ENCODE measurements around the gene RUVBL2.
A peak's percentile ranks its signal among the peaks of the same experiment; 100 is the strongest.
"Not testable (repeated sequence)": the region's sequence is repeated elsewhere in the genome, so short reads cannot be mapped to it uniquely, and the experiment has no call there.

Gene RUVBL2

DNA sequence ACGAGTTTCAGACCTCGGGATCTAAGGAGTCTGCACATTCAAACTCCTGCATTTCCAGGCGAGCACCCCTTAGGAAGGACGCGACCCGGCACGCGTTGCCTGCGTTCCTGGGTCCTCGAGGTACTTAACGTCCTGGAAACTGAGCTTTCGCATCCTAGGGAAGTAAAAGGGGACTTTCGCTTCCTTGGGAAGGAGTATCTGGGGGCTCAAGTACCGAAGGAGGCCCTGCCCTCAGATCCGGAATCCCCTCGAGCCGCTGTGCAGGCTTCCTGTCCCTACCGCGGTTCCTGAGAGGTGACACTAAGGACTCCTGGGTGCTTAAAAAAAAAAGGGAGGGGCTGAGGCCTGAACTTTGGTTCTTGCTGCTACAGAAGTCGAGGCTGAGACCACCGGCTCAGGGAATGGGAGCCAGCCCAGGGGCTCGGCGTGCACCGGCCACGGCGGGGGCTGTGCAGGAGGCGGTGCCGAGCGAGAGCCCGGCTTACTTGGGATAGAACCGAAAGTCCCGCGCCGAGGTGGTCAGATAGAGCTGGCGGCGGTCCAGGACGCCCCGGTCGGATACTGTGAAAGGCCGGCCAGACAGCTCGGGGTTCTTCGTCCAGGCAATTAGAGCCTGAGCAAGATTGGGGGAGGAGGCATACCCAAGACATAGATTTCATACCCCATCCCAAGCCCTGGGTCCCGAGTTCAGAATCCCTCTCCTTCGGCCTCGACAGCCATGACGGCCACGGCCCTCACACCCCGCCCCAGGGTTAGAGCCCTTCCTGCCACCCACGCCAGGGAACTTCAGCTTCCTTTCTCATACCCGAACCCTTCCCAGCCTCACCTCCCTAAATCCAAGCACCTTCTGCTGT lies 24.9 kb downstream of the RUVBL2 start:
- not testable (repeated sequence) for DNase-seq

DNA sequence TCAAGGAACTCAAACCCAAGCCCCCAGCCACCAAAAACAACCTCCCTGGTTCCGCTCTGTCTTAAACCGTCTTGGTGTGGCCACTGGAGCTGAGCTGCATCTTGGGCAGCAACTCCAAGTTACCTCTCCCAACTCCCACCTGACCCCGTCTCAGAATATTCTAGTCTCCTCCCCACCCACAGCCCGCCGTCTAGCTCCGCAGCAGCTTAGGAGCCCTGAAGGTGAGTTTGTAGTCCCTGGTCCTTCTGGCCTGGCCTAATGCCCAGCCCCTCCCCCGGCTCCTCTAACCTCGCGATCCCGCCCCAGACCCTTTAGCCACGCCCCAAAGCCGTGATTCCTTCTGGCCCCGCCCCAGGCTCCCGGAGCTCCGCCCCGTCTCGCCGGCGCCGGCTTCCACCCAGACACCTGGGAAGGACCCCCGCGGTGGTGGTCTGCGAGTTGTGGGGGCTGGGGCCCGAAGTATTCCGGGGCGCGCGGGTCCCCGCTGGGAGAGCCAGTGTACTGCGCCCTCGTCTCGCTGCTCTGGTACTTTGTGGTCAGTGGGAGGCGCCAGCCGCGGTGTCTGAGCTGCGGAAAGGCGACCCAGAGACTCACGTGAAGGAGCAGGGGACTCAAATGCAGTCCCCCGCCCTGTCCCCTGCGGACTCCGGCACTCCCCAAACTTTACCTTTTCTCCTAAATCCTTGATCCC lies 25.7 kb downstream of the RUVBL2 start:
- DNase-seq, result peak; percentile 62 to 71

DNA sequence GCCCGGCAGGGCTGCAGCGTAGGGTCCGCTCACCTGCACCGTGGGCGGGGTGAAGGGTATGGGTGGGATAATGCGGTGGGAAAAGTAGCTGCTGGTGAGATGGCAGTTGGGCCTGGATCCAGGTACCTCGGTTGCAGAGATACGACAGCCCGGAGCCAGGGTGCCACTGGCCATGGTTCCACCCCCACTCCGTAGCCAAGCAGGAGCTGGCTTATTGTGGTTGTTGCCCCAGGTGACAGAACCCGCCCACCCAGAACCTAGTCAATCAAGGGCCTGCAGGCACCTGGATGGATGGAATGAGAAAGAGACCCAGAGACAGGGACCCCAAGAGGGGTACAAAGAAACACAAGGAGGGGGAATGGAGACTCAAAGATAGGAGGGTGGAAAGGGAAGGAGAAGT lies 26.7 kb downstream of the RUVBL2 start:
- no peak for DNase-seq

DNA sequence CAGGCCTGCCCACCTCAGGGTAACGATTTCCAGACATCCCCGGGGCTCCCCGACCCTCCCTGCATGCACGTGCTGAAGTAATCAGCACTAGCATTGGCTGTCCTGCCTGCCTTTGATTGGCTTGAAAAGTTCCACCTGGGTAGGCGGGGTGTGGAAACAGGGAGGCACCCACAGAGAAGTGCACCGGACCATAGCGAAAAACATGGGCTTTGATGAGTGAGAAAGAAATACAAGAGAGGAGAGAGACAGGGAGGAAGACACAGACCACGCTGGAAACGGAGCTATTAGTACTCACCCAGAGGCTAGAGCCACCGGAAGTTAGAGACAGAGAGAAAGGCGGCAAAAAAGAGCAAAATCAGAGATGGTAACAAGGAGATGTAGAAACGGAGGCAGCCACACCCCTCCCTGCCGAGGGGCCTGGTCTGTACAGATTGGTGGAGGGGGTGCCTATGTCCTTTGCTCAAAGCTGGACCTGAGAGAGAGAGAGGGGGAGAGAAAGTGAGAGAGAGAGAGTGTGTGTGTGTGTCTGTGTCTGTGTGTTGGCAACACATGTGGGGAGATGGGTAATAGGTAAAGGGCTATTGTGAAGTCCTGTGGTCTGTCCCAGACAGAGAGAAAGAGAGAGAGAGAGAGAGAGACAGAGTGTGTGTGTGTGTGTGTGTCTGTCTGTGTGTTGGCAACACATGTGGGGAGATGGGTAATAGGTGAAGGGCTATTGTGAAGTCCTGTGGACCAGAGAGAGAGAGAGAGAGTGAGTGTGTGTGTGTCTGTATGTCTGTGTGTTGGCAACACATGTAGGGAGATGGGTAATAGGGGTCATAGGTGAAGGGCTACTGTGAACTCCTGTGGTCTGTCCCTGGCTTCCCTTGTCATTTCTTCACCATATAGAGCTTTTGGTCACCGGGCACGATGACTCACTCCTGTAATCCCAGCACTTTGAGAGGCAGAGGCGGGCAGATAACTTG lies 27.5 kb downstream of the RUVBL2 start:
- DNase-seq, result no peak

DNA sequence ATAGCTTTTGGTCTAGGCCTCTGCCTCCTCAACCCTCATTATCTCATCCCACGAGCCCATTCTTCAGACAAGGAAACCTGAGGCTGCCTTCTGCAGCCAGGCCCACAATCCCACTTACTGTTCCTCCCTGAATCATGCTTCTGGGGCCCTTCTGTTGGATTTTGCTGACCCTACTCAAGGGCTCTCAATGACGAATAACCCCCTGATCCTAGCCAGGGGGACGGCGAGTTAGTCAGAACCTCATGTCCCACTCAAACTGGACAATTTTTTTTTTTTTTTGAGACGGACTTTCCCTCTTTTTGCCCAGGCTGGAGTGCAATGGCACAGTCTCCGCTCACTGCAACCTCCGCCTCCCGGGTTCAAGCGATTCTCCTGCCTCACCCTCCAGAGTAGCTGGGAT lies 28.4 kb downstream of the RUVBL2 start:
- DNase-seq, result no peak

DNA sequence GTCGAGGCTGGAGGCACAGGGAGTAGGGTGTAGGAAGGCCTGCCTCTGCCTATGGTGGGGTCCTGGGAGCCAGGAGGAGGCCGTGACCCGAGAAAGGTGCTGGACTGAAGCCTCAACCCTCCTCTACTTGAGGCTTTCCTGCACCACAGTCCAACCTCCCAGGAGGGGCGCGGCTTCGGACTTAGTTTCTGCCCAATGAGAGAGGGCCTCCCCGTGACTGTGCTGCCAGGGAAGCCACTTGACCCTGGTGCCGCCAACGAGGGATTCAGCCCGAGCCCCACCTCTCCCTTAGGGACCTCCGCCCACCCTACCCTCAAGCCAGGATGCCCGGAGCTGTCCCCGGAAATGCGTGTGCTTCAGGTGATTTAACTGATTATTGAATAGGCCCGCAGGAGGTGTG lies 30.5 kb downstream of the RUVBL2 start, which contains the start of gene CGB3:
TSS of gene CGB3 (minus strand) at position 101 of the 400 bp plus-strand sequence. CDS start 362 bp downstream, outside the sequence.
- DNase-seq, result not testable (repeated sequence)

DNA sequence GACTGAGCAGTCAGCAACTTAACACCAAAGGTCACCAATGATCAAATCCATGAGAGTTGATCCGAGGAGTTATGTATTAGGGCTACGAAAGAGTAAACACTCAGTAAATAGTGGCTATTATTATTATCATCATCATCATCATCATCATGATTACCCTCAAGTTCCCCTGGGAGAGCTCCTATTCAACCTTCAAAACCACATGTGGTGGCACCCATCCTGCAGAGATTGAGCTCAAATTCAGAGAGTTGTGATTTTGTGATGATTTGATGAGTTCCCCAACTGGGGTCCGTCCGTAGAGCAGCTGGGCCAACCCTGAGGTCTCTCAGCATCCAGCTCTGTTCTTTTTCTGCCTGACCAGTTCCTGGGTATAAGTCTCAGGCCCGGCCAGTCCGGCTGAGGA lies 31.4 kb downstream of the RUVBL2 start:
- DNase-seq, result not testable (repeated sequence)

DNA sequence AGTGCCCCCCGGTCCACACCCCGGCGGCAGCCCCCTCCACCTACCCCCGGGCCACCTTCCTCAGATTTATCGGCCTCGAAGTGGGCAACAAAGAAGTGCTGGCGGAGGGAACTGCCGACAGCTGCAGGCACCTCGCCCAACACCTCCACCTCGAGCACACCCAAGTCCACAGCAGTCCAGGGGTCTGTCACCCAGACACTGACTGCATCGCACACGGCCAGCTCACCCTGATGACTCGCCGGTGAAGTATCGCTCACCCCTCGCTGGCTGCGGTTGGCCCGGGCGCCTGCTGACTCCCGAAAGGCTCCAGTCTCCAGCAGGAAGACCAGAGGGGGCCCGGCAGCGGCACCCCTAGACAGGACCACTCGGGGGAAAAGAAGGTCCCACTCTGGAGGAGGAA lies 31.9 kb downstream of the RUVBL2 start:
- DNase-seq, result not testable (repeated sequence)

DNA sequence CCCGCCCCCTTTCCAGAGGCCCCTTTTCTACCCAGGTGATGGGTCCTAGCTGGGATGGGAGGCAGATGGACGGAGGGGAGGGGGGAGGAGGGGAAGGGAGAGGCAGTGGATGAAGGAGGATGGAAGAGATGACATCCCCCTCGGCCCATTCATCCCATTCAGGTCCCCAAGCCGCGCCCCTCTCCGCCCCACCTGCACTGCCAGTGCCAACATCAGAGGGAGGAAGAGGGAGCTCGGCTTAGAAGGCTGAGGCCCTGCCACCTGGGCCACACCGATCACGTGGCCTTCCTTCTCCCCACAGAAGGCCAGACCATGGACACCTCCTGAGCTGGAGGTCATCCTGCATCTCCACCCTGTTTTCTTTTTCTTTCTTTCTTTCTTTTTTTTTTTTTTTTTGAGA lies 35.0 kb downstream of the RUVBL2 start:
- not testable (repeated sequence) for DNase-seq

DNA sequence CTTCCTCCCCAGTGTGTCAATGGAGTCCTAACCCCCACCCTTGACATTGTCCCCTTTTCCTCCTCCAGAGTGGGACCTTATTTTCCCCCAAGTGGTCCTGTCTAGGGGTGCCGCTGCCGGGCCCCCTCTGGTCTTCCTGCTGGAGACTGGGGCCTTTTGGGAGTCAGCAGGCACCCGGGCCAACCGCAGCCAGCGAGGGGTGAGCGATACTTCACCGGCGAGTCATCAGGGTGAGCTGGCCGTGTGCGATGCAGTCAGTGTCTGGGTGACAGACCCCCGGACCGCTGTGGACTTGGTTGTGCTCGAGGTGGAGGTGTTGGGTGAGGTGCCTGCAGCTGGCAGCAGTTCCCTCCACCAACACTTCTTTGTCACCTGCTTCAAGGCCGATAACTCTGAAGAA lies 36.1 kb downstream of the RUVBL2 start:
- DNase-seq, result not testable (repeated sequence)

DNA sequence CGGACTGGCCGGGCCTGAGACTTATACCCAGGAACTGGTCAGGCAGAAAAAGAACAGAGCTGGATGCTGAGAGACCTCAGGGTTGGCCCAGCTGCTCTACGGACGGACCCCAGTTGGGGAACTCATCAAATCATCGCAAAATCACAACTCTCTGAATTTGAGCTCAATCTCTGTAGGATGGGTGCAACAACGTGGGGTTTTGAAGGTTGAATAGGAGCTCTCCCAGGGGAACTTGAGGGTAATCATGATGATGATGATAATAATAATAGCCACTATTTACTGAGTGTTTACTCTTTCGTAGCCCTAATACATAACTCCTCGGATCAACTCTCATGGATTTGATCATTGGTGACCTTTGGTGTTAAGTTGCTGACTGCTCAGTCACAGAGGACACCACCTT lies 36.6 kb downstream of the RUVBL2 start:
- DNase-seq, result not testable (repeated sequence)

DNA sequence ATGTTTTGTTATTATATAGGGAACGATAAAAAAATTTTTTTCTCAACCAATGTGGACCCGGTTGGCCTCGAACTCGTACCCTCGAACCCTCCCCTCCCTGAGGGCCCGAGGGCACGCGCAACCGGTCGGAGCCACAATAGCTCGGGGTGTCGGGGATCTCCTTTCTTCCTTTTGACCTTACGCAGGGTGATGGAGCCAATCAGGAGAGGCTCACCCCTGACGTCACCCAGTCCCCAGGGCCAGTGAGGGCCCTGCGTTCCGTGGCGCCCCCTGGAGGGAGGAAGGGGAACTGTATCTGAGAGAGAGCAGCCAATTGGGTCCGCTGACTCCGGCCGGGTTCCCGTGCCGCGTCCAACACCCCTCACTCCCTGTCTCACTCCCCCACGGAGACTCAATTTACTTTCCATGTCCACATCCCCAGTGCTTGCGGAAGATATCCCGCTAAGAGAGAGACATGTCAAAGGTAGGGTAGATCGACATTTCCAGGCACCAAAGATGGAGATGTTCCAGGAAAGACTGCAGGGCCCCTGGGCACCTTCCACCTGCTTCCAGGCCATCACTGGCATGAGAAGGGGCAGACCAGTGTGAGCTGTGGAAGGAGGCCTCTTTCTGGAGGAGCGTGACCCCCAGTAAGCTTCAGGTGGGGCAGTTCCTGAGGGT lies 38.1 kb downstream of the RUVBL2 start, which contains the start of gene CGB2:
TSS of gene CGB2 (plus strand) at position 249 of the 660 bp plus-strand sequence. CDS start at position 455, 206 bp downstream.
- peak in 1 of 2 donors; percentile 69 for DNase-seq

DNA sequence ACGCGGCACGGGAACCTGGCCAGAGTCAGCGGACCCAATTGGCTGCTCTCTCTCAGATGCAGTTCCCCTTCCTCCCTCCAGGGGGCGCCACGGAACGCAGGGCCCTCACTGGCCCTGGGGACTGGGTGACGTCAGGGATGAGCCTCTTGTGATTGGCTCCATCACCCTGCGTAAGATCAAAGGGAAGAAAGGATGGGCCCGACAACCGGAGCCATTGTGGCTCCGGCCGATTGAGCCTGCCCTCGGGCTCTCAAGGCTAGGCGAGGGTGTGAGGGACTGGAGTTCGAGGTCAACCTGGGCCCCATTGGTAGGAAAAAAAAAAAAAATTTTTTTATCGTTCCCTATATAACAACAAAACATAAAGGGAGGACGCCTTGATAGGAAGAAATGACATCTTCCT lies 43.1 kb downstream of the RUVBL2 start, which contains the start of gene CGB1:
TSS of gene CGB1 (minus strand) at position 81 of the 400 bp plus-strand sequence. CDS start 184 bp downstream, outside the sequence.
- not testable (repeated sequence) for DNase-seq

DNA sequence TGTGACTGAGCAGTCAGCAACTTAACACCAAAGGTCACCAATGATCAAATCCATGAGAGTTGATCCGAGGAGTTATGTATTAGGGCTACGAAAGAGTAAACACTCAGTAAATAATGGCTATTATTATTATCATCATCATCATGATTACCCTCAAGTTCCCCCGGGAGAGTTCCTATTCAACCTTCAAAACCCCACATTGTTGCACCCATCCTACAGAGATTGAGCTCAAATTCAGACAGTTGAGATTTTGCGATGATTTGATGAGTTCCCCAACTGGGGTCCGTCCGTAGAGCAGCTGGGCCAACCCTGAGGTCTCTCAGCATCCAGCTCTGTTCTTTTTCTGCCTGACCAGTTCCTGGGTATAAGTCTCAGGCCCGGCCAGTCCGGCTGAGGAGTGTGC lies 44.4 kb downstream of the RUVBL2 start:
- DNase-seq, result not testable (repeated sequence)

DNA sequence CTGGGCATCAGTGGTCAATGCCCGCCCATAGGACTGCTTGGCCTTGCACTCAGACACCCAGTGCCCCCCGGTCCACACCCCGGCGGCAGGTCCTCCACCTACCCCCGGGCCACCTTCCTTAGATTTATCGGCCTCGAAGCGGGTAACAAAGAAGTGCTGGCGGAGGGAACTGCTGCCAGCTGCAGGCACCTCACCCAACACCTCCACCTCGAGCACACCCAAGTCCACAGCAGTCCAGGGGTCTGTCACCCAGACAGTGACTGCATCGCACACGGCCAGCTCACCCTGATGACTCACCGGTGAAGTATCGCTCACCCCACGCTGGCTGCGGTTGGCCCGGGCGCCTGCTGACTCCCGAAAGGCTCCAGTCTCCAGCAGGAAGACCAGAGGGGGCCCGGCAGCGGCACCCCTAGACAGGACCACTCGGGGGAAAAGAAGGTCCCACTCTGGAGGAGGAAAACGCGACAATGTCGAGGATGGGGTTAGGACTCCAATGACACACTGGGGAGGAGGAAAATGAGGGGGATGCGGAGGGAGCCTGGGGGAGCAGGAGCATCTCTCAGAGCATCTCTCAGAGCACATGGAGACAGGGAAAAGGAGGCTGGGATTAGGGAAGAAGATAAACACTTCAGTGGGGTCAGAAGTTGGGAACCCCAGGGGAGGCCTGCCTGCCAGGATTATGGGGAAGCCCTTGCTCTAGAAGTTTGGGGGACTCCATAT lies 45.0 kb downstream of the RUVBL2 start:
- not testable (repeated sequence) for DNase-seq

DNA sequence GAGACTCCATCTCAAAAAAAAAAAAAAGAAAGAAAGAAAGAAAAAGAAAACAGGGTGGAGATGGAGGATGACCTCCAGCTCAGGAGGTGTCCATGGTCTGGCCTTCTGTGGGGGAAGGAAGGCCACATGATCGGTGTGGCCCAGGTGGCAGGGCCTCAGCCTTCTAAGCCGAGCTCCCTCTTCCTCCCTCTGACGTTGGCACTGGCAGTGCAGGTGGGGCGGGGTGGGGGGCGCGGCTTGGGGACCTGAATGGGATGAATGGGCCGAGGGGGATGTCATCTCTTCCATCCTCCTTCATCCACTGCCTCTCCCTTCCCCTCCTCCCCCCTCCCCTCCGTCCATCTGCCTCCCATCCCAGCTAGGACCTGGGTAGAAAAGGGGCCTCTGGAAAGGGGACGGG lies 46.0 kb downstream of the RUVBL2 start:
- not testable (repeated sequence) for DNase-seq

DNA sequence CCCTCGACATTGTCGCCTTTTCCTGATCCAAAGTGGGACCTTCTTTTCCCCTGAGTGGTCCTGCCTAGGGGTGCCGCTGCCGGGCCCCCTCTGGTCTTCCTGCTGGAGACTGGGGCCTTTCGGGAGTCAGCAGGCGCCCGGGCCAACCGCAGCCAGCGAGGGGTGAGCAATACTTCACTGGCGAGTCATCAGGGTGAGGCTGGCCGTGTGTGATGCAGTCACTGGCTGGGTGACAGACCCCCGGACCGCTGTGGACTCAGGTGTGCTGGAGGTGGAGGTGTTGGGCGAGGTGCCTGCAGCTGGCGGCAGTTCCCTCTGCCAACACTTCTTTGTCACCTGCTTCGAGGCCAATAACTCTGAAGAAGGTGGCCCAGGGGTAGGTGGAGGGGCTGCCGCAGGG lies 48.5 kb downstream of the RUVBL2 start:
- no peak for DNase-seq

DNA sequence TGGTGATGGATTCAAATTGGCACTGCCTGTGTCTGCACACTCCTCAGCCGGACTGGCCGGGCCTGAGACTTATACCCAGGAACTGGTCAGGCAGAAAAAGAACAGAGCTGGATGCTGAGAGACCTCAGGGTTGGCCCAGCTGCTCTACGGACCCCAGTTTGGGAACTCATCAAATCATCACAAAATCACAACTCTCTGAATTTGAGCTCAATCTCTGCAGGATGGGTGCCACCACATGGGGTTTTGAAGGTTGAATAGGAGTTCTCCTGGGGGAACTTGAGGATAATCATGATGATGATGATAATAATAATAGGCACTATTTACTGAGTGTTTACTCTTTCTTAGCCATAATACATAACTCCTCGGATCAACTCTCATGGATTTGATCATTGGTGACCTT lies 49.0 kb downstream of the RUVBL2 start:
- not testable (repeated sequence) for DNase-seq

DNA sequence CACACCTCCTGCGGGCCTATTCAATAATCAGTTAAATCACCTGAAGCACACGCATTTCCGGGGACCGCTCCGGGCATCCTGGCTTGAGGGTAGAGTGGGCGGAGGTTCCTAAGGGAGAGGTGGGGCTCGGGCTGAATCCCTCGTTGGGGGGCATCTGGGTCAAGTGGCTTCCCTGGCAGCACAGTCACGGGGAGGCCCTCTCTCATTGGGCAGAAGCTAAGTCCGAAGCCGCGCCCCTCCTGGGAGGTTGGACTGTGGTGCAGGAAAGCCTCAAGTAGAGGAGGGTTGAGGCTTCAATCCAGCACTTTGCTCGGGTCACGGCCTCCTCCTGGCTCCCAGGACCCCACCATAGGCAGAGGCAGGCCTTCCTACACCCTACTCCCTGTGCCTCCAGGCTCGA lies 49.9 kb downstream of the RUVBL2 start, which contains the start of gene CGB5:
TSS of gene CGB5 (plus strand) at position 301 of the 400 bp plus-strand sequence. CDS start 362 bp downstream, outside the sequence.
- not testable (repeated sequence) for DNase-seq

DNA sequence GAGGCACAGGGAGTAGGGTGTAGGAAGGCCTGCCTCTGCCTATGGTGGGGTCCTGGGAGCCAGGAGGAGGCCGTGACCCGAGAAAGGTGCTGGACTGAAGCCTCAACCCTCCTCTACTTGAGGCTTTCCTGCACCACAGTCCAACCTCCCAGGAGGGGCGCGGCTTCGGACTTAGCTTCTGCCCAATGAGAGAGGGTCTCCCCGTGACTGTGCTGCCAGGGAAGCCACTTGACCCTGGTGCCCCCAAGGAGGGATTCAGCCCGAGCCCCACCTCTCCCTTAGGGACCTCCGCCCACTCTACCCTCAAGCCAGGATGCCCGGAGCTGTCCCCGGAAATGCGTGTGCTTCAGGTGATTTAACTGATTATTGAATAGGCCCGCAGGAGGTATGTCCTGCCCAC lies 55.3 kb downstream of the RUVBL2 start, which contains the start of gene CGB8:
TSS of gene CGB8 (minus strand) at position 101 of the 400 bp plus-strand sequence. CDS start 372 bp downstream, outside the sequence.
- not testable (repeated sequence) for DNase-seq

DNA sequence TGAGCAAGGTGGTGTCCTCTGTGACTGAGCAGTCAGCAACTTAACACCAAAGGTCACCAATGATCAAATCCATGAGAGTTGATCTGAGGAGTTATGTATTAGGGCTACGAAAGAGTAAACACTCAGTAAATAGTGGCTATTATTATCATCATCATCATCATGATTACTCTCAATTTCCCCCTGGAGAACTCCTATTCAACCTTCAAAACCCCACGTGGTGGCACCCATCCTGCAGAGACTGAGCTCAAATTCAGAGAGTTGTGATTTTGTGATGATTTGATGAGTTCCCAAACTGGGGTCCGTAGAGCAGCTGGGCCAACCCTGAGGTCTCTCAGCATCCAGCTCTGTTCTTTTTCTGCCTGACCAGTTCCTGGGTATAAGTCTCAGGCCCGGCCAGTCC lies 56.1 kb downstream of the RUVBL2 start:
- not testable (repeated sequence) for DNase-seq
